Fibroblast of villous mesenchyme (primary cell): ENCODE results near the gene AP1G1. TPM values are rescaled to one million over a fixed set of nuclear protein-coding genes. Genes with fewer than 3 reads are reported as not detected.

Experiments
- DNase-seq: peaks from one replicate; pipeline ENCODE4 v3.0.0-alpha.2; 2010; ENCODE audit warnings: low read depth
- H3K4me3 ChIP-seq: 2 replicates; pipeline ENCODE4 v1.5.1; 2011; ENCODE audit warnings: low read depth, mild to moderate bottlenecking, low read length
- total RNA-seq: library from RNA; depleted of rRNA; stranded (reverse); fragments of >200 nt; gene quantifications from 2 replicates; pipeline ENCODE4 v1.2.3, GENCODE V29; 2012
- TF ChIP-seq, protein P1 (sequence below): IDR thresholded peaks from 2 replicates; pipeline ENCODE4 v1.5.1; 2012; ENCODE audit warnings: low read depth, mild to moderate bottlenecking, low read length; ENCODE audit not compliant: insufficient read depth

AP1G1 gene
- total RNA-seq = 82.5 and 117 TPM in 2 replicates

DNA sequence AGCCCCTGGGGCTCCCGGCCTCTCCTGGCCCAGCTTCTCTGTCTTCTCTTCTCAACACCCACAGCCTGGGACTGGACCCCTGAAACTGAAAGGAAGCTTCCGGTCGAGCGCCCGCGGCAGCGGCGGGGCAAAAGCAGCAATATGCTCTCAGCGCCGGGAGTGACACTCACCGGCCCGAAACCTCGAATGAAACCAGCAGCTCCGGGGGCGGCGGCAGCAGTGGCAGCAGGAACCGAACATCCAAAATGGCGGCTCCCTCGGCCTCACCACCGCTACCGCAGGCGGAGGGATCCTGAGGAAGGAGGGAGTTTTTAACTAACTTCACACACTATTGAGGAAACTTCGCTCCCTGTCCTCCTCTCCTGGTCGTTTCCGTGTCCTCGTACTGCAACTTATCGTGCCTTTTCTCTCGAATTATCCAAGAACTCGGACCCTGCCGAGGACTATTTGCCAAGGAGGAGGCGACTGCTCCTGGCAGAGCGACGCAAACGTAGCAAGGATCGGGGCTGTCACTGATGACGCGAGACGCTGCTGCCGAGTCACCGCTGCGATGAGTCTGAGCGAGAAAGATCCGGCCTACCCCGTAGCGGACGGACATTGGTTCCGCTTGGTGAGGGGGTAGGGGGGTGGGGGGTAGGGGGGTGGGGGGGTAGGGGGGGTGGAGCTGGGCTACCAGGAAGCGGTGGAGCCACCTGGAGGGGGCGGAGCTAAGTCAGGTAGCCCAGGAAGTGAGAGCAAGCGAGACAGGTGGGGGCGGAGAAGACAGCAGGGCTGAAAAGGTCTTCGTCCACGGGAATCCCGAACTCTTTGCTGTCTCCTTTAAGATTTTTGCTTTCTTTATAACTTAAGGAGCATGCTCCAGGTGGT, at the start of gene AP1G1:
TSS of gene AP1G1 (minus strand) at position 242 of the 867 bp plus-strand sequence. CDS start 19,355 bp downstream, outside the sequence.
- H3K4me3 ChIP-seq = peak within 1 kb of the TSS; percentile 98
- TF ChIP-seq, protein P1, sequence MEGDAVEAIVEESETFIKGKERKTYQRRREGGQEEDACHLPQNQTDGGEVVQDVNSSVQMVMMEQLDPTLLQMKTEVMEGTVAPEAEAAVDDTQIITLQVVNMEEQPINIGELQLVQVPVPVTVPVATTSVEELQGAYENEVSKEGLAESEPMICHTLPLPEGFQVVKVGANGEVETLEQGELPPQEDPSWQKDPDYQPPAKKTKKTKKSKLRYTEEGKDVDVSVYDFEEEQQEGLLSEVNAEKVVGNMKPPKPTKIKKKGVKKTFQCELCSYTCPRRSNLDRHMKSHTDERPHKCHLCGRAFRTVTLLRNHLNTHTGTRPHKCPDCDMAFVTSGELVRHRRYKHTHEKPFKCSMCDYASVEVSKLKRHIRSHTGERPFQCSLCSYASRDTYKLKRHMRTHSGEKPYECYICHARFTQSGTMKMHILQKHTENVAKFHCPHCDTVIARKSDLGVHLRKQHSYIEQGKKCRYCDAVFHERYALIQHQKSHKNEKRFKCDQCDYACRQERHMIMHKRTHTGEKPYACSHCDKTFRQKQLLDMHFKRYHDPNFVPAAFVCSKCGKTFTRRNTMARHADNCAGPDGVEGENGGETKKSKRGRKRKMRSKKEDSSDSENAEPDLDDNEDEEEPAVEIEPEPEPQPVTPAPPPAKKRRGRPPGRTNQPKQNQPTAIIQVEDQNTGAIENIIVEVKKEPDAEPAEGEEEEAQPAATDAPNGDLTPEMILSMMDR = no peak
- DNase-seq = peak; percentile 99

DNA sequence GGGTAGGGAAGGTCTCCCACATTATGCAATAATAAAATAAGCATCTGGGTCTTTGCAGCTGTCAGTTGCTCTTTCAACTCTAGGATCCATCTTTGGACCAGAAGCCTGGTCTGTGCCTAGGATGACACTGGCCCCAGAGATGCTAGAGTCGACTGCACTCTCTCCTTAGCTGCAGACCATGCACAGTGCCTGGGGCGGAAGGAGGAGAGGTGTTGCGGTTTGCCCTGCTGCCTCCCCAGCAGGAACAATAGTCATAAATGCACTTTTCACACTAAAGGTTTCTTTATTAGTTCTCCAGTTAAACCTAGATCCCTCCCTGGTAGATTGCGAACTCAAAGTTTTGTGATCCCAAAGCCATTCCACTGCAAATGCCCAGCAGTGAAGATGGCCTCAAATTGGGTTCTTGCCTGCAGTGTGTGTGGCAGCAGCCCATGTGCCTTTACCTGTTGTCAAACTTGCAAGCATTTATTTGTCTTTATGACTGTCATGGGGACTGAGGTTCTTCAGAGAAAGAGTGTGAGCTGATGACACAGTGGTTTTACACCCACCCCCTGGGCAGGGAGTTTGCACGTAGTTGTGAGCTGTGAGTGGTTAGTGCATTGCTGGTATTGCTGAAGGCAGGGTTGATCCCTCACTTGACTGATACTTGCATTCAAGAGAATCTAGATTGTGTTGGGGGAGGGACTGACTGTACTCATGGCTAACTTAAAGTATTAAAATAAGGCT, 47.5 kb upstream of the AP1G1 start:
- no peak for DNase-seq
- TF ChIP-seq, protein P1 = no peak
- no peak overlapping the region for H3K4me3 ChIP-seq

DNA sequence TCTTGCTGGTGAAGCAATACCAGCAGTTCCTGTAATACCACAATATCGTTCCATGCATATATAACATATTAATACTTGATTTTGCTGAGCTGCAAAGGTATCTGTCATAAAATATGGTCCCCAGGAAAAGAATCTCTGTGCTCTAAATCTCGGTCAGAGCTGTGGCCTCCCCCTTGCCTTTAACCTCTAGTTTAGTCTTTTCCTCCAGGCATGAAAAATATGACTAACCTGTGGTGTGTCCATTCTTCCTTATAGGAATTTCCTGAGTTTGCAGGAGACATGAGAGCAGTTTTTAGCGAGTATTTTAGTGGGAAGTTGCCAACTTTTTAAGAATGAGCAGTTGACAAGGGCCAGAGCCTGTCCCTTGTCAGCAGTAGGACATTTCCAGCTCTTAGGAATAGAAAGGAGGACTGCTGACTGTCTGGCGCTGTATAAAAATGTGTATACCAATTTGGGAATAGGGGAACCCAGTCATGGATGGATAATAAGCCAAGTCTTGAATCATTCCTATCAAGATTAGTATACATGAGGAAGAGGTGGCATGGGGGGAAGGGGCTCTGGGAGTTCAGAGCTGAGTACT, 45.8 kb upstream of the AP1G1 start:
- no peak for DNase-seq
- no peak overlapping the region for H3K4me3 ChIP-seq
- TF ChIP-seq, protein P1 = no peak

DNA sequence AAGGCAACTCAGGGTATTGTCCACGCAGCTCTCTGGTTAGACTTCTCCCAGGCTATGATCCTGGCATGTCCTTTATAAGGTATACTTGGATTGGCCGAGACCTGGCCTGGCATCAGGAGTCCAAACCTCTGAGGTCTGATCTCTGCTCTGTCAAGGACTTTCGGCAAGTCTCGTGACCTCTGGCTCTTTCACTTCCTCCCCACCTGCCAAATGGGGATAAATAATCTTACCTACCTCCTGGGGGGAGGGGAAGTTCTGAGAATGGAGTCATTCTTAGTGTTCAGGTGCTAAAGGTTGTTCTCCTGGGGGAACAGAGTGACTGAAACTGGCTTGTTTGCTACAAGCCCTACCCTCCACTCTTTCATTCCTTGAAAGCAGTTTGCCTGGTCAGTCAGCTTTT, 44.8 kb upstream of the AP1G1 start:
- DNase-seq = no peak
- TF ChIP-seq, protein P1 = no peak
- H3K4me3 ChIP-seq = no peak overlapping the region

DNA sequence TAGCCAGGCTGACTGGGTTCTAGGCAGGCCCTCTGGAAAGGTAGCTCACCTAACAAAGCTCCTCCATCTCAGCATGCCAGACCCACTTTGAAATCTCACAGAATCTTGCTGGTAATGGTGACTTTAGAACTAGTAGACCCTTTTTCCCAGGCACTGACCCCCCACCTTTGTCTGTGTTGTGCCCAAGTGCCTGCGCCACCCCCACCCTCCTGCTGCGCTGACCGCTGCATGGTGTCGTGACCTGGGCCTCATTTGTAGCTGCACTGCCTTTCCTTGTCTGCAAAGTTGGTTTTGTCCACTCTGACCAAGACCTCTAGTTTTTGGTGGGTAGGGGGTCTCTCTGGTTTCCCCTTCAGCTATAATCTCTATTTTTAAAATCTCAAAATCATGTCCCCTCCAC, 43.9 kb upstream of the AP1G1 start:
- TF ChIP-seq, protein P1 = no peak
- no peak overlapping the region for H3K4me3 ChIP-seq
- DNase-seq = no peak

DNA sequence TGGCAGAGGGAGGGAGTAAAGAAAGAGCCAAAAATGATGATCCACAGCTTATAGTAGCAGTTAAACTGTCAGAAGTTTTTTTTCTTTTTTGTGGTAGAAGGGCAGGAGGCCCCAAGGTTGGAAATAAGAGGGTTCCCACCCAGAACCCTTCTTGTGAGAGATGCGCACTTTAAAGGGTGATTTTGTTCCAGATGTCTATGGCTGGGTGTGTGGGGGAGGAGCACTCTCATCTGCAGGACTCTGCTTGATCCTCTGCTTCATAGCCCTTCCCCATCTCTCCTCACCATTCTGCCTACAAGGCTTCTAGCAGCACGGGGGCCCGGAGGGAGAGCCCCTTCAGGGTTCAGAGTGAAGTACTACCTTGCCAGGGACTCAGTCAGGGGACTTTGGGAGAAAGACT, 43.5 kb upstream of the AP1G1 start:
- DNase-seq = no peak
- TF ChIP-seq, protein P1 = no peak
- H3K4me3 ChIP-seq = no peak overlapping the region
